ENCODE measurements around the gene TNNC2. TPM values are rescaled to one million over a fixed set of nuclear protein-coding genes. Genes with fewer than 3 reads are reported as not detected.

Gene TNNC2
- total RNA-seq, 1 experiment from 2014 or later: 4.6 TPM

GRCh38 chr20:45801851-45802250 lies 25.3 kb downstream of the TNNC2 start:
- no peak overlapping the region for H3K27ac ChIP-seq (ENCODE audit: insufficient read length, low read depth, low read length)
- Mint-ChIP-seq H3K27me3 (ENCODE audit: low read depth) (no peaks in the 10 kb centered on the region), H3K9me3 (no peaks in the 10 kb centered on the region), H3K4me3 (no peak overlapping the region), H3K4me1 (peaks cover 4% of the 10 kb centered on the region in 2 experiments), H3K27ac (no peak overlapping the region), H3K36me3 (ENCODE audit: insufficient read depth in 1 of 3, low read depth in 3 of 3) (peaks cover 14 to 64% (median 53%) of the 10 kb centered on the region in 3 experiments; a peak in 6 of 7 replicates)
- H3K4me1 ChIP-seq (ENCODE audit: insufficient read depth, low read length): no peaks in the 10 kb centered on the region
- no peak overlapping the region for H3K4ac ChIP-seq (ENCODE audit: low read depth, low read length)
- no peak overlapping the region for H2BK15ac ChIP-seq (ENCODE audit: low read depth, low read length)
- no peaks in the 10 kb centered on the region for H3K79me2 ChIP-seq (ENCODE audit: insufficient read depth, low read length)
- no peak overlapping the region for H2BK120ac ChIP-seq (ENCODE audit: low read depth, low read length, poor library complexity, severe bottlenecking)
- H2AK5ac ChIP-seq (ENCODE audit: insufficient read length, low read length): no peak overlapping the region
- no peak overlapping the region for H2BK5ac ChIP-seq (ENCODE audit: insufficient read length, low read length)
- no peak overlapping the region for H3K14ac ChIP-seq (ENCODE audit: insufficient read depth, low read length)
- H3K18ac ChIP-seq (ENCODE audit: insufficient read length, low read depth, low read length): no peak overlapping the region
- no peak overlapping the region for H2BK20ac ChIP-seq (ENCODE audit: low read depth, low read length, poor library complexity, severe bottlenecking)
- H4K91ac ChIP-seq (ENCODE audit: insufficient read length, low read depth, low read length): no peak overlapping the region
- no peak overlapping the region for H3K4me2 ChIP-seq (ENCODE audit: insufficient read depth, insufficient read length, low read length)
- H2AFZ ChIP-seq (ENCODE audit: low read length): no peak overlapping the region
- H3K23ac ChIP-seq (ENCODE audit: insufficient read length, low read depth, low read length): no peak overlapping the region
- no peaks in the 10 kb centered on the region for H3K79me1 ChIP-seq (ENCODE audit: insufficient read depth, low read depth, low read length, poor library complexity, severe bottlenecking)
- H3K9me3 ChIP-seq (ENCODE audit: control insufficient read depth, low read depth, low read length): no peaks in the 10 kb centered on the region
- DNase-seq: no peak
- H2BK12ac ChIP-seq (ENCODE audit: insufficient read length, low read depth, low read length): no peak overlapping the region
- H3K56ac ChIP-seq (ENCODE audit: insufficient read length, low read depth, low read length): no peak overlapping the region
- H4K8ac ChIP-seq (replicated peaks; ENCODE audit: insufficient read length, low read depth, low read length): no peak overlapping the region
- H4K20me1 ChIP-seq (ENCODE audit: control insufficient read depth, insufficient read depth, insufficient read length): no peaks in the 10 kb centered on the region
- no peak overlapping the region for H3K9ac ChIP-seq (ENCODE audit: extremely low read depth, insufficient read length, low read length)
- no peaks in the 10 kb centered on the region for H3K23me2 ChIP-seq (ENCODE audit: insufficient read length, low read depth, low read length, poor library complexity, severe bottlenecking)
- WGBS (ENCODE audit: extremely low coverage, insufficient read length, low lambda C conversion rate): no CpG with 5 or more reads among the region's 7 CpGs
- H4K5ac ChIP-seq (ENCODE audit: insufficient read length, low read depth, low read length): no peak overlapping the region
- no peaks in the 10 kb centered on the region for H3K27me3 ChIP-seq (ENCODE audit: insufficient read depth, low read length)
- TF ChIP-seq CTCF (conservative IDR thresholded peaks at IDR 0.05): no peak
- H3T11ph ChIP-seq (ENCODE audit: low read length): no peak overlapping the region

All from H9 (cell line).